Measurements from ENCODE around the gene SLC9C1.

The SLC9C1 gene

DNA sequence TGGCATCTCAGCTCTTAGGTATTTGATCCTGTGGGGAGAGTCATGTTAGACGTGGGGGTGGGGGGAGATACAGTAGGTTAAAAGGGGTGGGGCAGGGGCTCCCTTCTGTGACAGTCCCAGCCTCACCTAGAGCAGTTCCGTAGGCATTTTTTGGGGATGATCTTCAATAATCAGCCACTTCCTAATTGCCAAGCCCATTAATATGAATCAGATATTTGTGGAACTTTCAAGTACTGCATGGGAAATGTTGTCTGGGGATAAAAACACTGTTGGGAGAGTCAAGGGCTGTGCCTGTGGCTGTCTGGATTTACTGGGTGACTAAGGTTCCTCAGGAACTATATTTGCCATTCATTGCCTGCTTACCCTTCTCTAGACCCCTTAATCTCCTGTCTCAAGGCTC lies 198.3 kb downstream of the SLC9C1 start:
- TF ChIP-seq ZNF70 (CRISPR knock-in tag; IDR thresholded peaks at IDR 0.05), result no peak
- TF ChIP-seq, protein P1, sequence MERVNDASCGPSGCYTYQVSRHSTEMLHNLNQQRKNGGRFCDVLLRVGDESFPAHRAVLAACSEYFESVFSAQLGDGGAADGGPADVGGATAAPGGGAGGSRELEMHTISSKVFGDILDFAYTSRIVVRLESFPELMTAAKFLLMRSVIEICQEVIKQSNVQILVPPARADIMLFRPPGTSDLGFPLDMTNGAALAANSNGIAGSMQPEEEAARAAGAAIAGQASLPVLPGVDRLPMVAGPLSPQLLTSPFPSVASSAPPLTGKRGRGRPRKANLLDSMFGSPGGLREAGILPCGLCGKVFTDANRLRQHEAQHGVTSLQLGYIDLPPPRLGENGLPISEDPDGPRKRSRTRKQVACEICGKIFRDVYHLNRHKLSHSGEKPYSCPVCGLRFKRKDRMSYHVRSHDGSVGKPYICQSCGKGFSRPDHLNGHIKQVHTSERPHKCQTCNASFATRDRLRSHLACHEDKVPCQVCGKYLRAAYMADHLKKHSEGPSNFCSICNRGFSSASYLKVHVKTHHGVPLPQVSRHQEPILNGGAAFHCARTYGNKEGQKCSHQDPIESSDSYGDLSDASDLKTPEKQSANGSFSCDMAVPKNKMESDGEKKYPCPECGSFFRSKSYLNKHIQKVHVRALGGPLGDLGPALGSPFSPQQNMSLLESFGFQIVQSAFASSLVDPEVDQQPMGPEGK (CRISPR knock-in tag; IDR thresholded peaks at IDR 0.05; ENCODE audit: borderline replicate concordance), result no peak
- TF ChIP-seq ISL1 (CRISPR knock-in tag; IDR thresholded peaks at IDR 0.05), result no peak
- no peak for TF ChIP-seq ZNF8 (CRISPR knock-in tag; IDR thresholded peaks at IDR 0.05)
- TF ChIP-seq, protein P2, sequence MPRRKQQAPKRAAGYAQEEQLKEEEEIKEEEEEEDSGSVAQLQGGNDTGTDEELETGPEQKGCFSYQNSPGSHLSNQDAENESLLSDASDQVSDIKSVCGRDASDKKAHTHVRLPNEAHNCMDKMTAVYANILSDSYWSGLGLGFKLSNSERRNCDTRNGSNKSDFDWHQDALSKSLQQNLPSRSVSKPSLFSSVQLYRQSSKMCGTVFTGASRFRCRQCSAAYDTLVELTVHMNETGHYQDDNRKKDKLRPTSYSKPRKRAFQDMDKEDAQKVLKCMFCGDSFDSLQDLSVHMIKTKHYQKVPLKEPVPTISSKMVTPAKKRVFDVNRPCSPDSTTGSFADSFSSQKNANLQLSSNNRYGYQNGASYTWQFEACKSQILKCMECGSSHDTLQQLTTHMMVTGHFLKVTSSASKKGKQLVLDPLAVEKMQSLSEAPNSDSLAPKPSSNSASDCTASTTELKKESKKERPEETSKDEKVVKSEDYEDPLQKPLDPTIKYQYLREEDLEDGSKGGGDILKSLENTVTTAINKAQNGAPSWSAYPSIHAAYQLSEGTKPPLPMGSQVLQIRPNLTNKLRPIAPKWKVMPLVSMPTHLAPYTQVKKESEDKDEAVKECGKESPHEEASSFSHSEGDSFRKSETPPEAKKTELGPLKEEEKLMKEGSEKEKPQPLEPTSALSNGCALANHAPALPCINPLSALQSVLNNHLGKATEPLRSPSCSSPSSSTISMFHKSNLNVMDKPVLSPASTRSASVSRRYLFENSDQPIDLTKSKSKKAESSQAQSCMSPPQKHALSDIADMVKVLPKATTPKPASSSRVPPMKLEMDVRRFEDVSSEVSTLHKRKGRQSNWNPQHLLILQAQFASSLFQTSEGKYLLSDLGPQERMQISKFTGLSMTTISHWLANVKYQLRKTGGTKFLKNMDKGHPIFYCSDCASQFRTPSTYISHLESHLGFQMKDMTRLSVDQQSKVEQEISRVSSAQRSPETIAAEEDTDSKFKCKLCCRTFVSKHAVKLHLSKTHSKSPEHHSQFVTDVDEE (CRISPR knock-in tag; IDR thresholded peaks at IDR 0.05), result no peak
- TF ChIP-seq ZFP30 (CRISPR knock-in tag; IDR thresholded peaks at IDR 0.05), result no peak
- no peak for TF ChIP-seq ESRRG (CRISPR knock-in tag; IDR thresholded peaks at IDR 0.05)
- TF ChIP-seq SNAI2 (CRISPR knock-in tag; IDR thresholded peaks at IDR 0.05), result no peak
- no peak for TF ChIP-seq CSDC2 (CRISPR knock-in tag; IDR thresholded peaks at IDR 0.05)
- TF ChIP-seq, protein P3, sequence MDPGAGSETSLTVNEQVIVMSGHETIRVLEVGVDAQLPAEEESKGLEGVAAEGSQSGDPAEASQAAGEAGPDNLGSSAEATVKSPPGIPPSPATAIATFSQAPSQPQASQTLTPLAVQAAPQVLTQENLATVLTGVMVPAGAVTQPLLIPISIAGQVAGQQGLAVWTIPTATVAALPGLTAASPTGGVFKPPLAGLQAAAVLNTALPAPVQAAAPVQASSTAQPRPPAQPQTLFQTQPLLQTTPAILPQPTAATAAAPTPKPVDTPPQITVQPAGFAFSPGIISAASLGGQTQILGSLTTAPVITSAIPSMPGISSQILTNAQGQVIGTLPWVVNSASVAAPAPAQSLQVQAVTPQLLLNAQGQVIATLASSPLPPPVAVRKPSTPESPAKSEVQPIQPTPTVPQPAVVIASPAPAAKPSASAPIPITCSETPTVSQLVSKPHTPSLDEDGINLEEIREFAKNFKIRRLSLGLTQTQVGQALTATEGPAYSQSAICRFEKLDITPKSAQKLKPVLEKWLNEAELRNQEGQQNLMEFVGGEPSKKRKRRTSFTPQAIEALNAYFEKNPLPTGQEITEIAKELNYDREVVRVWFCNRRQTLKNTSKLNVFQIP (CRISPR knock-in tag; IDR thresholded peaks at IDR 0.05; ENCODE audit: borderline replicate concordance, low read depth), result no peak
- TF ChIP-seq, protein P4, sequence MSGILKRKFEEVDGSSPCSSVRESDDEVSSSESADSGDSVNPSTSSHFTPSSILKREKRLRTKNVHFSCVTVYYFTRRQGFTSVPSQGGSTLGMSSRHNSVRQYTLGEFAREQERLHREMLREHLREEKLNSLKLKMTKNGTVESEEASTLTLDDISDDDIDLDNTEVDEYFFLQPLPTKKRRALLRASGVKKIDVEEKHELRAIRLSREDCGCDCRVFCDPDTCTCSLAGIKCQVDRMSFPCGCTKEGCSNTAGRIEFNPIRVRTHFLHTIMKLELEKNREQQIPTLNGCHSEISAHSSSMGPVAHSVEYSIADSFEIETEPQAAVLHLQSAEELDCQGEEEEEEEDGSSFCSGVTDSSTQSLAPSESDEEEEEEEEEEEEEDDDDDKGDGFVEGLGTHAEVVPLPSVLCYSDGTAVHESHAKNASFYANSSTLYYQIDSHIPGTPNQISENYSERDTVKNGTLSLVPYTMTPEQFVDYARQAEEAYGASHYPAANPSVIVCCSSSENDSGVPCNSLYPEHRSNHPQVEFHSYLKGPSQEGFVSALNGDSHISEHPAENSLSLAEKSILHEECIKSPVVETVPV (CRISPR knock-in tag; IDR thresholded peaks at IDR 0.05), result no peak
- no peak for TF ChIP-seq ZC3H10 (CRISPR knock-in tag; IDR thresholded peaks at IDR 0.05)
- TF ChIP-seq, protein P5, sequence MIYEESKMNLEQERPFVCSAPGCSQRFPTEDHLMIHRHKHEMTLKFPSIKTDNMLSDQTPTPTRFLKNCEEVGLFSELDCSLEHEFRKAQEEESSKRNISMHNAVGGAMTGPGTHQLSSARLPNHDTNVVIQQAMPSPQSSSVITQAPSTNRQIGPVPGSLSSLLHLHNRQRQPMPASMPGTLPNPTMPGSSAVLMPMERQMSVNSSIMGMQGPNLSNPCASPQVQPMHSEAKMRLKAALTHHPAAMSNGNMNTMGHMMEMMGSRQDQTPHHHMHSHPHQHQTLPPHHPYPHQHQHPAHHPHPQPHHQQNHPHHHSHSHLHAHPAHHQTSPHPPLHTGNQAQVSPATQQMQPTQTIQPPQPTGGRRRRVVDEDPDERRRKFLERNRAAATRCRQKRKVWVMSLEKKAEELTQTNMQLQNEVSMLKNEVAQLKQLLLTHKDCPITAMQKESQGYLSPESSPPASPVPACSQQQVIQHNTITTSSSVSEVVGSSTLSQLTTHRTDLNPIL (CRISPR knock-in tag; IDR thresholded peaks at IDR 0.05; ENCODE audit: low read depth), result no peak
- no peak for TF ChIP-seq TOX (CRISPR knock-in tag; IDR thresholded peaks at IDR 0.05; ENCODE audit: borderline replicate concordance)
- no peak for TF ChIP-seq GLIS3 (CRISPR knock-in tag; IDR thresholded peaks at IDR 0.05)
- TF ChIP-seq ZFP3 (CRISPR knock-in tag; IDR thresholded peaks at IDR 0.05), result no peak
- no peak for TF ChIP-seq PPARA (CRISPR knock-in tag; IDR thresholded peaks at IDR 0.05; ENCODE audit: borderline replicate concordance)
- TF ChIP-seq OSR1 (CRISPR knock-in tag; IDR thresholded peaks at IDR 0.05), result no peak
- TF ChIP-seq BACH2 (CRISPR knock-in tag; IDR thresholded peaks at IDR 0.05; ENCODE audit: borderline replicate concordance), result no peak
- no peak for ATAC-seq

DNA sequence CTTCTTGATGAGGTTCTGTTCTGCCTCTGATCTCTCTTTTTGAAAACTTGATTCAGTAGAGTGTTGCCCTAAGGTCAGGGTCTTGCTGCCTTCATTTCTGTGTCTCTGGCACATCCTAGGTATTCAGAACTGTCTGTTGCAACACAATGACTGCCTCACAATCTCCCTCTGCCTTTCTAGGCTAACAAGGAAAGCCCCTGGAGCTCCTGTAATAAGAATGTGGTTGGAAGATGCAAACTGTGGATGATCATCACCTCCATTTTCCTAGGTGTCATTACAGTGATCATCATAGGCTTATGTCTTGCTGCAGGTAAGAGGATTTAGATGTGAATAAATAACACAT lies 200.9 kb downstream of the SLC9C1 start:
- TF ChIP-seq ZFP30 (CRISPR knock-in tag; IDR thresholded peaks at IDR 0.05), result no peak
- TF ChIP-seq CSDC2 (CRISPR knock-in tag; IDR thresholded peaks at IDR 0.05), result no peak
- TF ChIP-seq ARNTL (CRISPR knock-in tag; IDR thresholded peaks at IDR 0.05; ENCODE audit: borderline replicate concordance, low read depth), result no peak
- no peak for TF ChIP-seq ZNF565 (CRISPR knock-in tag; conservative IDR thresholded peaks at IDR 0.05; ENCODE audit: low read depth)
- no peak for TF ChIP-seq TCF4 (CRISPR knock-in tag; IDR thresholded peaks at IDR 0.05; ENCODE audit: borderline replicate concordance)
- no peak for TF ChIP-seq ZC3H10 (CRISPR knock-in tag; IDR thresholded peaks at IDR 0.05)
- no peak for TF ChIP-seq ISL1 (CRISPR knock-in tag; IDR thresholded peaks at IDR 0.05)
- TF ChIP-seq TOX (CRISPR knock-in tag; IDR thresholded peaks at IDR 0.05; ENCODE audit: borderline replicate concordance), result no peak
- no peak for TF ChIP-seq BACH2 (CRISPR knock-in tag; IDR thresholded peaks at IDR 0.05; ENCODE audit: borderline replicate concordance)
- TF ChIP-seq ZNF70 (CRISPR knock-in tag; IDR thresholded peaks at IDR 0.05), result no peak
- TF ChIP-seq RARB (CRISPR knock-in tag; IDR thresholded peaks at IDR 0.05), result no peak
- TF ChIP-seq ESRRG (CRISPR knock-in tag; IDR thresholded peaks at IDR 0.05), result no peak
- ATAC-seq, result no peak

Measured in SK-N-SH treated with all-trans-retinoic acid at 6 μM for 48 hours (cell line).